Activated CD4-positive, alpha-beta memory T cell treated with anti-CD3 and anti-CD28 coated beads for 36 hours (primary cell): ENCODE data around the gene LYAR. TPM values are rescaled to one million over a fixed set of nuclear protein-coding genes. Genes with fewer than 3 reads are reported as not detected.

Experiments
- CTCF ChIA-PET: fragments of 350-600 bp; sonication (Branson Sonifier 250); formaldehyde crosslinking; loops from one replicate; lab custom pipeline; 2021; ENCODE audit warnings: antibody characterized with exemption, inconsistent platforms; lab: Charles Lee
- POLR2A ChIA-PET: fragments of 350-600 bp; sonication (Branson Sonifier 250); formaldehyde crosslinking; loops from one replicate; lab custom pipeline; 2021; ENCODE audit warnings: antibody characterized with exemption; lab: Charles Lee
- DNase-seq: peaks from one replicate; pipeline ENCODE4 v3.0.0-alpha.2; 2020
- H3K27ac Mint-ChIP-seq: one replicate; pipeline ENCODE4 v1.8.0; 2021; ENCODE audit warnings: mixed read lengths
- H3K27me3 Mint-ChIP-seq: one replicate; pipeline ENCODE4 v1.8.0; 2021; ENCODE audit warnings: mixed read lengths
- H3K36me3 Mint-ChIP-seq: one replicate; pipeline ENCODE4 v1.8.0; 2021; ENCODE audit warnings: mixed read lengths
- H3K4me1 Mint-ChIP-seq: one replicate; pipeline ENCODE4 v1.8.0; 2021; ENCODE audit warnings: low read depth, mixed read lengths
- H3K4me3 Mint-ChIP-seq: one replicate; pipeline ENCODE4 v1.8.0; 2021; ENCODE audit warnings: mild to moderate bottlenecking, mixed read lengths
- H3K9me3 Mint-ChIP-seq: one replicate; pipeline ENCODE4 v1.8.0; 2021; ENCODE audit warnings: mixed read lengths
- intact Hi-C: fragments of 100-400 bp; cut with micrococcal nuclease; formaldehyde crosslinking; loops from one replicate; pipeline ENCODE4 v1.15.1; 2023
- total RNA-seq, 2 experiments: library from RNA; stranded (reverse); gene quantifications; one replicate each; pipeline ENCODE4 v1.2.3, GENCODE V29; 2021

Gene LYAR
- total RNA-seq, 2 experiments from 2014 or later: 49.7 to 54.0 TPM

DNA sequence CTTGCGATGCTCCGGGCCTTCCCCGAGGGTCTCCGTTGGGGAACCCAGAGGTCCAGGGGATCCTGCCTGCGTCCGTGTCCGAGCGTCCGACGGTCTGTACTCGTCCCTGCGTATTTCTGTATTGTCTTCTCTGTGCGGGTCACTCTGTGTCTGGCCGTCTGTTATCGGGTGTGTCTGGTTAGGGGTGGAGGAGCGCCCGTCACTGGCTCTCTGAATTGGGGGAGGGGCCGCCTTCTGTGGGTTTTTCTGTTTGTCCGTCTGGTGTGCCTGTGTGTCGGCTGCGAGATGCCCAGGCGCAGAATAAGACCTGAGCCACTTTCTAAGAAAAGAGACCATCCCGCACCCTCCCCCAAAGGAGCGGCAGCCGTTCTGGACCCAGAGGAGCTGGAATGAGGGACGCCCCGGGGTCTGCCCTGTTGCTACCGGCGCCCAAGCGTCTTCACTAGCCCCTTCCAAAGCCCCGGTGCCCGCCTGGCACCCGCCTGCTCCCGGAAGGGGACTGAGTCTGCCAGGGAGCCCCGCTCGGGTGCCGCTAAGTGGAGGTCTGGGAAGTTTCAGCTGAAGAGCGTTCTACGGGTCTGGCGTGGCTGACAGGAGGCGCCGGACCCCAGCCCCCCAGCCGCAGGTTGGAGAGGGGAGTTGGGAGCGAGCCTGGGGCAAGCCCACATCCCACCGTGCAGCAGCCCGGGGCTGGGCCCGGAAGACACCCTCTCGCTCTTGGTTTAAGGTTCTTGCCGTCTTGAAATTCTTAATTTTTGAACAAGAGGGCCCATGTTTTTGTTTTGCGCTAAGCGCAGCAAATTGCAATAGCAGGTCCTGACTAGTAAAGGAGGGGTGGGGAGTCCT is 62.2 kb downstream of the LYAR start:
- peaks cover 3% of the 10 kb centered on the region for H3K36me3 Mint-ChIP-seq
- intact Hi-C loops: no loop called here
- H3K9me3 Mint-ChIP-seq: peaks cover 1% of the 10 kb centered on the region
- no peak overlapping the region for H3K4me3 Mint-ChIP-seq
- ChIA-PET CTCF (no interaction called here), POLR2A (no interaction called here)
- peaks cover 8% of the 10 kb centered on the region for H3K4me1 Mint-ChIP-seq
- no peak for DNase-seq
- H3K27me3 Mint-ChIP-seq: peaks cover 48% of the 10 kb centered on the region
- H3K27ac Mint-ChIP-seq: no peak overlapping the region

GRCh38 chr4:4226606-4227438 is 63.1 kb downstream of the LYAR start, which contains the start of gene OTOP1:
TSS of gene OTOP1 (minus strand) at chr4:4226929. CDS start at chr4:4226864, 65 bp downstream.
- CTCF ChIA-PET: no interaction called here
- POLR2A ChIA-PET: no interaction called here
- DNase-seq: no peak
- Mint-ChIP-seq H3K27ac (no peak within 1 kb of the TSS), H3K27me3 (peaks cover 55% of the 10 kb centered on the region), H3K36me3 (peaks cover 3% of the 10 kb centered on the region), H3K4me1 (peaks cover 8% of the 10 kb centered on the region), H3K9me3 (no peaks in the 10 kb centered on the region), H3K4me3 (no peak within 1 kb of the TSS)
- intact Hi-C loops: no loop called here

DNA sequence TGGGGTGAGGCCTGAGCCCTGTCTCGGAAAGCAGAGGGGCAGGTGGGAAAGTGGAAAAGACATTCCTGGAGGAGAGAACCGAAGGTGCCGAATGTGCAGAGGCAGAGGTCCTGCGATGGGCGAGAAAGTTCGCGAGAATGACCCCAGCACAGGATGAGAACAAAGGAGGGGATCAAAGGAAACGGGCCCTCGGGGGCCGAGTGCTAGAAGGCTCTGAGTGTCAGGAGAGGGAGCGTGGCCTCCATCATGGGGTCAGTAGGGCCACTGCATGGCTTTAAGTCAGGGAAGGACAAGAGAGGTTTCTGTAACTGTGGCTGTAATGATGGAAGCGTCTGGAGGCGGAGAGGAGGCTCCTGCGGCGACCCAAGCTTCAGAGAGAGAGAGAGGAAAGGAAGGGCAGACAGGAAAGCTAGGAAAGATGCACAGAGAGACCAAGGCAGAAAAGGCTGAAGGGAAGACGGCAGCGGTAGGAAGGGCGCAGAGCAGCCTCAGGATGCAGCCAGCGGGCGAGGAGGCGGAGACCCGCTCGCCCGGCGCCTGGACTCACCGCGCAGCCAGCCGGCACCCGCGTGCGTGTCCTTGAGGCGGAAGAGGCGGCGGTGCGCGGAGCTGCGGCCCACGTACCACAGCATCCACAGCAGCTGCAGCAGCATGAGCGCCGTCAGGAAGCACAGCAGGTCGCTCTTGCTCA is 63.9 kb downstream of the LYAR start:
- Mint-ChIP-seq H3K9me3 (no peaks in the 10 kb centered on the region), H3K27ac (no peak overlapping the region), H3K4me3 (no peak overlapping the region), H3K36me3 (peaks cover 3% of the 10 kb centered on the region), H3K4me1 (peaks cover 8% of the 10 kb centered on the region), H3K27me3 (peaks cover 59% of the 10 kb centered on the region)
- intact Hi-C loops: no loop called here
- POLR2A ChIA-PET: no interaction called here
- CTCF ChIA-PET: no interaction called here
- DNase-seq: no peak

Other genes starting within 250 kb of the LYAR start
- not detected for gene OTOP1, start 63.2 kb downstream of the LYAR start, total RNA-seq
- gene TMEM128, start 41.9 kb downstream of the LYAR start, total RNA-seq: 10 to 100 TPM; 22.0 to 25.3 TPM
- gene ZBTB49, start 97 bp upstream of the LYAR start, total RNA-seq: 1 to 10 TPM; 4.3 to 4.6 TPM
- 10 to 100 TPM in 1 of 2 experiments, 1 to 10 TPM in 1; 9.1 to 11.4 TPM for gene NSG1, start 96.9 kb upstream of the LYAR start, total RNA-seq